ENCODE data around the gene SF3B5.

DNA sequence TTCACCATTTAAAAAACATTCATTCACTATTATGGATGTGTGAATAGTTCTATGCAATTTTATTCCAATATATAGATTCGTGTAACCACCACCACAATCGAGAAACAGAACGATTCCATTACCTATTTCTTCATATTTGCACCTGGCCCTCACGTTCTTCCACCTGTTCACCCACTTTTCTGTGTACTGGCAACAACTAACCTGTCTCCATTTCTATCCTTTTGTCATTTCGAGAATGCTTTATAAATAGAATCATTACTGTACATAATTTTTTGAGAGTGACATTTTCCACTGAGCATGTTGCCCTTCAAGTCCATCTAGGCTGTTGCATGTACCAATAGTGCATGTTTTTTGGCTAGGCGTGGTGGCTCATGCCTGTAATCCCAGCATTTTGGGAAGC, 31.7 kb upstream of the SF3B5 start:
- TF ChIP-seq, protein P1, sequence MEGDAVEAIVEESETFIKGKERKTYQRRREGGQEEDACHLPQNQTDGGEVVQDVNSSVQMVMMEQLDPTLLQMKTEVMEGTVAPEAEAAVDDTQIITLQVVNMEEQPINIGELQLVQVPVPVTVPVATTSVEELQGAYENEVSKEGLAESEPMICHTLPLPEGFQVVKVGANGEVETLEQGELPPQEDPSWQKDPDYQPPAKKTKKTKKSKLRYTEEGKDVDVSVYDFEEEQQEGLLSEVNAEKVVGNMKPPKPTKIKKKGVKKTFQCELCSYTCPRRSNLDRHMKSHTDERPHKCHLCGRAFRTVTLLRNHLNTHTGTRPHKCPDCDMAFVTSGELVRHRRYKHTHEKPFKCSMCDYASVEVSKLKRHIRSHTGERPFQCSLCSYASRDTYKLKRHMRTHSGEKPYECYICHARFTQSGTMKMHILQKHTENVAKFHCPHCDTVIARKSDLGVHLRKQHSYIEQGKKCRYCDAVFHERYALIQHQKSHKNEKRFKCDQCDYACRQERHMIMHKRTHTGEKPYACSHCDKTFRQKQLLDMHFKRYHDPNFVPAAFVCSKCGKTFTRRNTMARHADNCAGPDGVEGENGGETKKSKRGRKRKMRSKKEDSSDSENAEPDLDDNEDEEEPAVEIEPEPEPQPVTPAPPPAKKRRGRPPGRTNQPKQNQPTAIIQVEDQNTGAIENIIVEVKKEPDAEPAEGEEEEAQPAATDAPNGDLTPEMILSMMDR (optimal IDR thresholded peaks at IDR 0.05 in 1 of 3, IDR thresholded peaks at IDR 0.05 in 1 of 3, conservative IDR thresholded peaks at IDR 0.05 in 1 of 3; ENCODE audit: extremely low read depth in 1 of 3, insufficient read depth in 2 of 3, low read length in 3 of 3): no peak
- no peak for TF ChIP-seq EZH2 (IDR thresholded peaks at IDR 0.05; ENCODE audit: low read length)

All from keratinocyte (primary cell).